Heart left ventricle (tissue), 13 donors: ENCODE measurements around the gene COL4A6.

Experiments
- CTCF ChIP-seq, 12 donors: fragments of 200-600 bp; sonication (generic) in 4 of 12; IDR thresholded peaks; one replicate each; pipeline versions ENCODE4 v1.5.0 to v1.8.0; 2018 to 2022; ENCODE audit warnings: antibody characterized with exemption in 12 of 12, mild to moderate bottlenecking in 5 of 12
- POLR2A ChIP-seq, 2 donors: fragments of 450-650 bp; IDR thresholded peaks; one replicate each; pipeline ENCODE4 v1.6.1; 2017; ENCODE audit warnings: antibody characterized with exemption in 2 of 2, mild to moderate bottlenecking in 2 of 2, moderate library complexity in 2 of 2
- donor health status: ischemic (EF 13 %, LVEDD 7.1; RV severe dilation, severe dysfunction).
- donor health status: DM: no; HTN: yes; CAD: no.
- donor health status: DM: no; HTN: no; CAD: no.
- donor health status: ischemic (EF 25% LVEDD 6.9; RV normal size, moderate dysfunction).
- donor health status: ischemic (EF 25% LVEDD 5.7; RV mildly dilated, moderate dysfunction).
- donor health status: ischemic (EF 35%, LVEDD 5.7; RV mildly dilated, moderate dysfunction).
- donor health status: nonischemic (EF 11% LVEDD 7.7; RV severe dilation, severe dysfunction).
- donor health status: DM: yes; HTN: yes; CAD: no.
- donor health status: PGD.
- donor health status: ischemic (EF 29% LVEDD 5.4; RV normal size, mild dysfunction).
- donor health status: nonischemic (EF 23%, LVEDD 6.1; RV moderate dilation, normal function).

GRCh38 chrX:108245462-108245861 lies 192.8 kb downstream of the COL4A6 start:
- TF ChIP-seq CTCF (IDR thresholded peaks at IDR 0.05) (no peak), POLR2A (IDR thresholded peaks at IDR 0.05) (no peak)
